Tibial artery (tissue), 4 donors: ENCODE measurements around the gene RCC1.
"Not testable (repeated sequence)": the region's sequence is repeated elsewhere in the genome, so short reads cannot be mapped to it uniquely, and the experiment has no call there.

Source experiments
- DNase-seq, 2 donors: peaks; one replicate each; pipeline ENCODE4 v3.0.0-alpha.2; 2019
- H3K27ac ChIP-seq, 2 donors: fragments of 200-600 bp; sonication (generic) in 1 of 2; 1 replicate in 1 of 2; 2 replicates in 1 of 2; pipeline ENCODE4 v1.5.1; 2018 to 2019; ENCODE audit warnings: mild to moderate bottlenecking in 1 of 2
- H3K27me3 ChIP-seq, 2 donors: fragments of 200-600 bp; sonication (generic) in 1 of 2; one replicate each; pipeline versions ENCODE4 v1.5.1 to v1.6.0; 2016 to 2019
- H3K36me3 ChIP-seq, 3 donors: fragments of 200-600 bp; sonication (generic) in 2 of 3; one replicate each; pipeline ENCODE4 v1.5.1; 2016 to 2019; ENCODE audit warnings: mild to moderate bottlenecking in 2 of 3
- H3K4me1 ChIP-seq, 4 donors: fragments of 200-600 bp; sonication (generic) in 2 of 4; 1 replicate in 3 of 4; 2 replicates in 1 of 4; pipeline ENCODE4 v1.5.1; 2016 to 2019
- H3K4me3 ChIP-seq, 2 donors: fragments of 200-600 bp; sonication (generic) in 1 of 2; 1 replicate in 1 of 2; 2 replicates in 1 of 2; pipeline ENCODE4 v1.5.1; 2018 to 2019; ENCODE audit warnings: mild to moderate bottlenecking in 2 of 2
- H3K9me3 ChIP-seq, 3 donors: fragments of 200-600 bp; sonication (generic) in 1 of 3; one replicate each; pipeline ENCODE4 v1.5.1; 2016 to 2019
- CTCF ChIP-seq, 2 experiments: fragments of 200-600 bp in 1 of 2; fragments of 450-650 bp in 1 of 2; IDR thresholded peaks; one replicate each; pipeline ENCODE4 v1.5.1; 2017 to 2019; ENCODE audit warnings: antibody characterized with exemption in 2 of 2, mild to moderate bottlenecking in 1 of 2, moderate library complexity in 1 of 2
- intact Hi-C: fragments of 100-400 bp; cut with DNase I; formaldehyde crosslinking; loops from one replicate; pipeline ENCODE4 v1.15.0; 2023; ENCODE audit warnings: low total_unique reads

The RCC1 gene

GRCh38 chr1:28518745-28519341 is 13.0 kb downstream of the RCC1 start:
- Histone ChIP-seq H3K27ac (peak overlapping the region; percentile 58 to 62), H3K27me3 (no peaks in the 10 kb centered on the region), H3K4me3 (peak overlapping the region; percentile 60 to 70), H3K4me1 (peaks cover 0 to 18% (median 14%) of the 10 kb centered on the region in 4 donors), H3K36me3 (peaks cover 5 to 20% (median 19%) of the 10 kb centered on the region in 3 donors), H3K9me3 (no peaks in the 10 kb centered on the region)
- no peak for TF ChIP-seq CTCF (IDR thresholded peaks at IDR 0.05)
- DNase-seq = no peak
- intact Hi-C loops = loop anchor here (5.0 kb wide), 1 partner anchor 33 kb away; the partner anchor contains the start of gene TRNAU1AP

GRCh38 chr1:28519946-28520725 is 14.3 kb downstream of the RCC1 start:
- no peak for TF ChIP-seq CTCF (IDR thresholded peaks at IDR 0.05)
- no peak for DNase-seq
- H3K36me3 ChIP-seq = peaks cover 0 to 8% (median 6%) of the 10 kb centered on the region in 3 donors
- H3K9me3 ChIP-seq = no peaks in the 10 kb centered on the region
- H3K4me1 ChIP-seq = peaks cover 0 to 18% (median 14%) of the 10 kb centered on the region in 4 donors
- H3K27me3 ChIP-seq = no peaks in the 10 kb centered on the region
- no peak overlapping the region for H3K4me3 ChIP-seq
- intact Hi-C loops = loop anchor here (2.0 to 5.0 kb wide), 2 partner anchors 32 to 81 kb away; partner anchors contain the start of gene TRNAU1AP
- H3K27ac ChIP-seq = no peak overlapping the region

GRCh38 chr1:28520796-28521195 is 15.0 kb downstream of the RCC1 start:
- H3K9me3 ChIP-seq, H3K4me3 ChIP-seq, H3K27ac ChIP-seq, DNase-seq, H3K36me3 ChIP-seq, H3K27me3 ChIP-seq: not testable (repeated sequence)
- intact Hi-C loops = loop anchor here (2.0 kb wide), 1 partner anchor 80 kb away; no protein-coding TSS in a partner anchor
- H3K4me1 ChIP-seq = peaks cover 0 to 18% (median 14%) of the 10 kb centered on the region in 4 donors

GRCh38 chr1:28521502-28522164 is 15.8 kb downstream of the RCC1 start:
- no peaks in the 10 kb centered on the region for H3K9me3 ChIP-seq
- H3K36me3 ChIP-seq = no peaks in the 10 kb centered on the region
- no peak overlapping the region for H3K4me3 ChIP-seq
- no peak for TF ChIP-seq CTCF (IDR thresholded peaks at IDR 0.05)
- no peaks in the 10 kb centered on the region for H3K27me3 ChIP-seq
- H3K27ac ChIP-seq = no peak overlapping the region
- intact Hi-C loops = loop anchor here (2.0 kb wide), 1 partner anchor 79 kb away; no protein-coding TSS in a partner anchor
- H3K4me1 ChIP-seq = peaks cover 0 to 18% (median 14%) of the 10 kb centered on the region in 4 donors
- DNase-seq = no peak

- H3K27ac ChIP-seq, H3K27me3 ChIP-seq, DNase-seq, H3K36me3 ChIP-seq, H3K4me3 ChIP-seq, intact Hi-C loops, H3K9me3 ChIP-seq: not testable (repeated sequence)
- H3K4me1 ChIP-seq = peaks cover 0 to 13% (median 12%) of the 10 kb centered on the region in 4 donors
Measured at GRCh38 chr1:28522537-28522936, 16.7 kb downstream of the RCC1 start.

GRCh38 chr1:28525002-28525642 is 19.3 kb downstream of the RCC1 start:
- H3K9me3 ChIP-seq, H3K36me3 ChIP-seq, H3K27ac ChIP-seq, H3K4me3 ChIP-seq, DNase-seq, intact Hi-C loops, H3K4me1 ChIP-seq, H3K27me3 ChIP-seq: not testable (repeated sequence)
